Parathyroid adenoma (tissue), 2 donors: ENCODE data around the gene SLC31A1.

Source experiments
- H2AFZ ChIP-seq: fragments of 300-600 bp; sonication (generic); one replicate; pipeline ENCODE4 v1.7.0; 2017; ENCODE audit warnings: antibody characterized with exemption, mild to moderate bottlenecking
- H3K27ac ChIP-seq: fragments of 300-600 bp; sonication (generic); one replicate; pipeline ENCODE4 v1.7.0; 2017
- H3K27me3 ChIP-seq: fragments of 300-600 bp; sonication (generic); one replicate; pipeline ENCODE4 v1.7.0; 2017; ENCODE audit warnings: low read length; ENCODE audit not compliant: control insufficient read depth, insufficient read depth
- H3K36me3 ChIP-seq: fragments of 300-600 bp; sonication (generic); one replicate; pipeline ENCODE4 v1.7.0; 2017; ENCODE audit warnings: low read length; ENCODE audit not compliant: control insufficient read depth, insufficient read depth
- H3K4me1 ChIP-seq: fragments of 300-600 bp; sonication (generic); one replicate; pipeline ENCODE4 v1.7.0; 2017; ENCODE audit warnings: control low read depth
- H3K4me2 ChIP-seq: fragments of 300-600 bp; sonication (generic); one replicate; pipeline ENCODE4 v1.7.0; 2017; ENCODE audit warnings: low read length
- H3K4me3 ChIP-seq: fragments of 300-600 bp; sonication (generic); one replicate; pipeline ENCODE4 v1.7.0; 2017; ENCODE audit warnings: low read depth, low read length
- H3K79me2 ChIP-seq: fragments of 300-600 bp; sonication (generic); one replicate; pipeline ENCODE4 v1.7.0; 2017; ENCODE audit warnings: control low read depth
- H3K9ac ChIP-seq: fragments of 300-600 bp; sonication (generic); one replicate; pipeline ENCODE4 v1.7.0; 2017; ENCODE audit warnings: mild to moderate bottlenecking
- H3K9me3 ChIP-seq: fragments of 300-600 bp; sonication (generic); one replicate; pipeline ENCODE4 v1.7.0; 2017; ENCODE audit warnings: low read length; ENCODE audit not compliant: control insufficient read depth
- CTCF ChIP-seq: fragments of 300-600 bp; sonication (generic); IDR thresholded peaks from one replicate; pipeline ENCODE4 v1.7.0; 2017; ENCODE audit warnings: antibody characterized with exemption, mild to moderate bottlenecking
- donor health status: primary hyperparathyroidism.

Gene SLC31A1

DNA sequence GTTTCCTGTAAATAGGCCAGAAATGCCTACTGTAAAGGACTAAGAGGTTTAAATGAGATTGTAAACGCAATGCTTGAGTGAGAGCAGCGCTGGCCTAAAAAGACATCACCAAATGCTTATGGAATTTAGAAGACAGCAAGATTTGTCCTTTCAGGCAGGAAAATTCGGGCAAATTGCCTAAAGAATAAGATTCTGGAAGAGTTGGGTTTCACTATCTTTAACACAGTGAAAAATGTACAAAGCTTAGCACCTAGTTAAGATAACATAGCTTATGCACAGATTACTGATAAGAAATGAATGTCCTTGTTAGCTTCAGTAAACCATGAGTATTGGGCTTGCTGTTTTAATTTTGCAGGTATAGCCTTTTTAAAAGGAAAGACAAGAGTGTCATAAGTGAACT is 4.9 kb upstream of the SLC31A1 start:
- no peaks in the 10 kb centered on the region for H3K9me3 ChIP-seq
- no peak overlapping the region for H3K27ac ChIP-seq
- TF ChIP-seq CTCF = no peak
- H3K4me3 ChIP-seq = no peak overlapping the region
- no peak overlapping the region for H3K9ac ChIP-seq
- no peaks in the 10 kb centered on the region for H3K27me3 ChIP-seq
- no peak overlapping the region for H2AFZ ChIP-seq
- H3K79me2 ChIP-seq = peaks cover 8% of the 10 kb centered on the region
- H3K4me1 ChIP-seq = no peaks in the 10 kb centered on the region
- H3K4me2 ChIP-seq = peak overlapping the region; percentile 18
- no peaks in the 10 kb centered on the region for H3K36me3 ChIP-seq

DNA sequence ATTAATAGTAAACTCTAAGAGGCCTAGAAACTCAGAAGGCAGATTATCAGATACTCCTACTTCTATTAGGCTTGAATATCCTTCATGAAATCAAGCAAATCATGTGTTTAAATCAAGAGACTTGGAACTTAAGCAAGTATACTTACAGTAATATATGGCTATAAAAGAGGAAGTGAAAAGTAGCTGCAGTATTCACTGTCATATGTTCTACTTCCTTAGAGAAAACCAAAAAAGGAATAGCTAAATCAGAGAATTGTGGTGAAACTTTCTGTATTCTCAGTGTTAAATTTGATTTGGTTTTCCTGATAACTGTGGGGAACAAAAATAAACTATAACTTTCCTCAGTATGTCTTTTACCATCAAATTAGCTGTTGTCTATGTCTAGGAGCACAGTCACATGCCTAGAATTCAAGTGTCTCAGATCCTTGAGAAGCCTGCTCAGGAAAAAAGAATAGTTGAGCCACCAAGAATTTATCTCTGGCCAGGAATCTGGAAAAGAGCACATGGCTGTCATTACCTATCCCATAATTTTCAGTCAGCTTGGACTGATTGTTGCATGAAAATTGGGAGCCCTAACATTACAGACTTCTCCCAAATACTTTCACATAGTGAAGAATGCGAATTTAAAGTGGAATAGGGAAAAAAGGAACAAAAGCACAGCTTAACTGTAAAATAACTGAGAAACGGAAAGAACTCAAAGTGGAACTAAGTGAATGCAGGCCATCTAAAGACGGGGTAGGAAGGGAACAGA is 2.0 kb upstream of the SLC31A1 start:
- Histone ChIP-seq H3K27ac (no peak overlapping the region), H3K9ac (no peak overlapping the region), H3K79me2 (peaks cover 8% of the 10 kb centered on the region), H3K4me2 (peak overlapping the region; percentile 87), H3K36me3 (no peaks in the 10 kb centered on the region), H3K4me1 (peaks cover 5% of the 10 kb centered on the region), H3K27me3 (no peaks in the 10 kb centered on the region), H2AFZ (no peak overlapping the region), H3K9me3 (no peaks in the 10 kb centered on the region), H3K4me3 (no peak overlapping the region)
- TF ChIP-seq CTCF = no peak

DNA sequence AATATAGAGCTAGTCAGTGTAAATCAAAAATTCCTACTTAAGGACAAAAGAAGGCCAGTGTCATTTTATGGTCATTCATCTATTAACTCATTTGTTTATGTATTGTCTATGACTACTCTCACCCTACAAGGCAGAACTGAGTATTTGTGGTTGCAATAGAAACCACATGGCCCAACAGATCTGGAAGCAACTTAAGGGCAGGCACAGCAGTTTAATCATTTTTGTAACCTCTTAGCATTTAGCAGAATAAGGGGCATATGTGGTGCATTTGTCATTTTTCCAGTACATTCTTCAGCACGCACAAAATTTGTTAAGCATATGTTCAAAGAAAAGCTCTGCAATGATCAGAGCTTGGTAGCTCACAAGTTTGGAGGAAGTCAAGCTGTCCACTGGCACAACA is 1.4 kb upstream of the SLC31A1 start:
- Histone ChIP-seq H2AFZ (no peak overlapping the region), H3K4me2 (peak overlapping the region; percentile 87), H3K36me3 (no peaks in the 10 kb centered on the region), H3K4me3 (peak overlapping the region; percentile 95), H3K4me1 (peaks cover 5% of the 10 kb centered on the region), H3K27ac (no peak overlapping the region), H3K27me3 (no peaks in the 10 kb centered on the region), H3K9ac (no peak overlapping the region), H3K9me3 (no peaks in the 10 kb centered on the region), H3K79me2 (peaks cover 8% of the 10 kb centered on the region)
- no peak for TF ChIP-seq CTCF

- Histone ChIP-seq H3K4me3 (peak overlapping the region; percentile 95), H3K36me3 (no peaks in the 10 kb centered on the region), H3K4me2 (peak overlapping the region; percentile 87), H3K4me1 (peaks cover 5% of the 10 kb centered on the region), H3K27me3 (no peaks in the 10 kb centered on the region), H2AFZ (peak overlapping the region; percentile 87), H3K9me3 (no peaks in the 10 kb centered on the region), H3K9ac (peak overlapping the region; percentile 3), H3K79me2 (peaks cover 8% of the 10 kb centered on the region), H3K27ac (peak overlapping the region; percentile 73)
- TF ChIP-seq CTCF = no peak
Observed at GRCh38 chr9:113220467-113221002, 809 bp upstream of the SLC31A1 start.
